RWPE2 (cell line): ENCODE results near the gene TMC2.

Source experiments
- ATAC-seq: fragments of 200-7000 bp; cut with Tn5 transposase; 3 replicates; pipeline ENCODE4 v1.9.1; 2021; ENCODE audit warnings: low read depth
- DNase-seq: peaks from one replicate; pipeline ENCODE4 v3.0.0-alpha.2; 2020; ENCODE audit warnings: low spot score
- H3K27ac ChIP-seq: fragments of 450-650 bp; 2 replicates; pipeline ENCODE4 v1.5.1; 2017; ENCODE audit warnings: mild to moderate bottlenecking; ENCODE audit not compliant: poor library complexity, severe bottlenecking
- H3K27me3 ChIP-seq: fragments of 250-450 bp; sonication (Bioruptor Pico); 2 replicates; pipeline ENCODE4 v1.5.1; 2021; ENCODE audit warnings: mild to moderate bottlenecking, moderate library complexity; ENCODE audit not compliant: insufficient read depth, poor library complexity, severe bottlenecking
- H3K36me3 ChIP-seq: fragments of 250-450 bp; sonication (Bioruptor Pico); 2 replicates; pipeline ENCODE4 v1.5.1; 2020; ENCODE audit warnings: low read depth, mild to moderate bottlenecking, moderate library complexity
- H3K4me1 ChIP-seq: fragments of 250-450 bp; sonication (Bioruptor Pico); 2 replicates; pipeline ENCODE4 v1.5.1; 2021; ENCODE audit warnings: mild to moderate bottlenecking, moderate library complexity; ENCODE audit not compliant: insufficient read depth, poor library complexity, severe bottlenecking
- H3K4me3 ChIP-seq: fragments of 250-450 bp; sonication (Bioruptor Pico); 2 replicates; pipeline ENCODE4 v1.5.1; 2021; ENCODE audit warnings: mild to moderate bottlenecking, moderate library complexity; ENCODE audit not compliant: severe bottlenecking
- H3K9me3 ChIP-seq: fragments of 250-450 bp; sonication (Bioruptor Pico); 2 replicates; pipeline ENCODE4 v1.5.1; 2021; ENCODE audit warnings: mild to moderate bottlenecking, moderate library complexity; ENCODE audit not compliant: severe bottlenecking
- TF ChIP-seq, protein P1 (sequence below): fragments of 450-650 bp; IDR thresholded peaks from one replicate; pipeline ENCODE4 v1.5.1; 2017; ENCODE audit warnings: mild to moderate bottlenecking, moderate library complexity; ENCODE audit not compliant: poor library complexity, severe bottlenecking

Gene TMC2

GRCh38 chr20:2595076-2595475 is 58.7 kb downstream of the TMC2 start:
- no peak overlapping the region for H3K4me3 ChIP-seq
- H3K27me3 ChIP-seq = peaks cover 5% of the 10 kb centered on the region
- H3K9me3 ChIP-seq = no peaks in the 10 kb centered on the region
- DNase-seq = no peak
- ATAC-seq = no peak
- H3K4me1 ChIP-seq = no peaks in the 10 kb centered on the region
- TF ChIP-seq, protein P1, sequence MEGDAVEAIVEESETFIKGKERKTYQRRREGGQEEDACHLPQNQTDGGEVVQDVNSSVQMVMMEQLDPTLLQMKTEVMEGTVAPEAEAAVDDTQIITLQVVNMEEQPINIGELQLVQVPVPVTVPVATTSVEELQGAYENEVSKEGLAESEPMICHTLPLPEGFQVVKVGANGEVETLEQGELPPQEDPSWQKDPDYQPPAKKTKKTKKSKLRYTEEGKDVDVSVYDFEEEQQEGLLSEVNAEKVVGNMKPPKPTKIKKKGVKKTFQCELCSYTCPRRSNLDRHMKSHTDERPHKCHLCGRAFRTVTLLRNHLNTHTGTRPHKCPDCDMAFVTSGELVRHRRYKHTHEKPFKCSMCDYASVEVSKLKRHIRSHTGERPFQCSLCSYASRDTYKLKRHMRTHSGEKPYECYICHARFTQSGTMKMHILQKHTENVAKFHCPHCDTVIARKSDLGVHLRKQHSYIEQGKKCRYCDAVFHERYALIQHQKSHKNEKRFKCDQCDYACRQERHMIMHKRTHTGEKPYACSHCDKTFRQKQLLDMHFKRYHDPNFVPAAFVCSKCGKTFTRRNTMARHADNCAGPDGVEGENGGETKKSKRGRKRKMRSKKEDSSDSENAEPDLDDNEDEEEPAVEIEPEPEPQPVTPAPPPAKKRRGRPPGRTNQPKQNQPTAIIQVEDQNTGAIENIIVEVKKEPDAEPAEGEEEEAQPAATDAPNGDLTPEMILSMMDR = no peak
- H3K36me3 ChIP-seq = no peaks in the 10 kb centered on the region
- no peak overlapping the region for H3K27ac ChIP-seq

- H3K4me1 ChIP-seq = no peaks in the 10 kb centered on the region
- ATAC-seq = no peak
- H3K9me3 ChIP-seq = no peaks in the 10 kb centered on the region
- no peaks in the 10 kb centered on the region for H3K27me3 ChIP-seq
- no peak for DNase-seq
- H3K27ac ChIP-seq = no peak overlapping the region
- no peak overlapping the region for H3K4me3 ChIP-seq
- H3K36me3 ChIP-seq = no peaks in the 10 kb centered on the region
- TF ChIP-seq, protein P1 = no peak
Measured at GRCh38 chr20:2596673-2597279, 60.4 kb downstream of the TMC2 start.

DNA sequence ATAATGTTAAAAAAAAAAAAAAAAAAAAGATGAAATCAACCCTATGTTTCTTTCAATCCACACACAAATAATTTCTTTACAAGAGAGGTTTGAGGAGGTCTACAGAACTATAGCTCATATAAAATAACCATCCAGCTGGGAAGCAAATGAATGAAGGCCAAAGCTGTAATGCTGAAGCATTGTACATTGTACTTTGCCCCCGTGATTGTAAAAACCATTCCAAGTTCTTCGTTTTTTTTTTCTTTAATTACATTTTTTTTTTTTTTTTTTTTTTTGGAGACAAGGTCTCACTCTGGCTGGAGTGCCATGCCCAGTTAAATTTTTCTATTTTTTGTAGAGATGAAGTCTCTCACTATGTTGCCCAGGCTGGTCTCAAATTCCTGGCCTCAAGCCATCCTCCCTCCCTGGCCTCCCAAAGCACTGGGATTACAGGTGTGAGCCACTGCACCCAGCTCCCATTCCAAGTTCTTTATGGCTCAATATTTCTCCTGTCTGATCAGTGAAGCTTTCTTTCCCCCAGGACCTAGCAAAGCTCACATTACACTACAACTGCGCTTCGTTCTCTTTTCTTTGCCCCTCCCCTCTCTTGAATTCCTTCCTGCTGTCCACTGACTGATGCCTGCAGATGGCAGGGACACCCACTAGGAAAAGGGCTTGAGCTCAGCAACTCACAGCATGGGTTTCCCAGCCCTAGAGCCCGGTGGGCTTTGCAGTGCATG is 63.1 kb downstream of the TMC2 start:
- H3K36me3 ChIP-seq = no peaks in the 10 kb centered on the region
- H3K9me3 ChIP-seq = no peaks in the 10 kb centered on the region
- H3K4me3 ChIP-seq = no peak overlapping the region
- ATAC-seq (no peak), DNase-seq (no peak)
- no peaks in the 10 kb centered on the region for H3K4me1 ChIP-seq
- H3K27me3 ChIP-seq = no peaks in the 10 kb centered on the region
- H3K27ac ChIP-seq = no peak overlapping the region
- TF ChIP-seq, protein P1 = no peak

GRCh38 chr20:2602046-2602735 is 65.8 kb downstream of the TMC2 start:
- no peak for ATAC-seq
- Histone ChIP-seq H3K27me3 (no peaks in the 10 kb centered on the region), H3K4me3 (no peak overlapping the region), H3K27ac (no peak overlapping the region), H3K9me3 (peaks cover 11% of the 10 kb centered on the region), H3K36me3 (no peaks in the 10 kb centered on the region), H3K4me1 (no peaks in the 10 kb centered on the region)
- DNase-seq = no peak
- TF ChIP-seq, protein P1 = no peak

GRCh38 chr20:2602746-2603145 is 66.4 kb downstream of the TMC2 start:
- TF ChIP-seq, protein P1 = no peak
- no peak overlapping the region for H3K27ac ChIP-seq
- no peaks in the 10 kb centered on the region for H3K27me3 ChIP-seq
- no peaks in the 10 kb centered on the region for H3K36me3 ChIP-seq
- ATAC-seq = no peak
- H3K4me1 ChIP-seq = no peaks in the 10 kb centered on the region
- H3K4me3 ChIP-seq = no peak overlapping the region
- no peak for DNase-seq
- peaks cover 15% of the 10 kb centered on the region for H3K9me3 ChIP-seq
